Mesendoderm (in vitro differentiated cells): ENCODE results near the gene ANKUB1.

Source experiments
- DNase-seq: peaks from one replicate; pipeline ENCODE4 v3.0.0; 2013
- H2AK5ac ChIP-seq: 2 replicates; pipeline ENCODE4 v1.6.1; 2013; ENCODE audit warnings: low read length, inconsistent platforms
- H2BK120ac ChIP-seq: 2 replicates; pipeline ENCODE4 v1.6.1; 2013; ENCODE audit warnings: low read depth, mild to moderate bottlenecking, low read length, moderate library complexity, mixed read lengths
- H2BK15ac ChIP-seq: replicated peaks from 2 replicates; pipeline ENCODE4 v1.6.1; 2013; ENCODE audit warnings: low read depth, mild to moderate bottlenecking, moderate library complexity
- H2BK5ac ChIP-seq: 2 replicates; pipeline ENCODE4 v1.6.1; 2013; ENCODE audit warnings: low read length, inconsistent platforms
- H3K18ac ChIP-seq: 2 replicates; pipeline ENCODE4 v1.6.1; 2013; ENCODE audit warnings: mild to moderate bottlenecking, low read length, mixed read lengths
- H3K23ac ChIP-seq: one replicate; pipeline ENCODE4 v1.6.1; 2013; ENCODE audit warnings: low read length
- H3K27ac ChIP-seq: 2 replicates; pipeline ENCODE4 v1.5.1; 2013; ENCODE audit warnings: low read depth, mild to moderate bottlenecking, inconsistent platforms, low read length, moderate library complexity
- H3K27me3 ChIP-seq: 2 replicates; pipeline ENCODE4 v1.6.1; 2013; ENCODE audit warnings: low read length, control low read depth, mild to moderate bottlenecking, inconsistent platforms; ENCODE audit not compliant: insufficient read depth, poor library complexity
- H3K36me3 ChIP-seq: 2 replicates; pipeline ENCODE4 v1.6.1; 2013; ENCODE audit warnings: low read length, inconsistent platforms; ENCODE audit not compliant: control insufficient read depth, insufficient read depth
- H3K4ac ChIP-seq: one replicate; pipeline ENCODE4 v1.6.1; 2013; ENCODE audit warnings: low read depth, mild to moderate bottlenecking, low read length, moderate library complexity
- H3K4me1 ChIP-seq: 2 replicates; pipeline ENCODE4 v1.6.1; 2013; ENCODE audit warnings: low read depth, low read length, inconsistent platforms; ENCODE audit not compliant: control insufficient read depth
- H3K4me2 ChIP-seq: 2 replicates; pipeline ENCODE4 v1.6.1; 2013; ENCODE audit warnings: low read length
- H3K4me3 ChIP-seq: 2 replicates; pipeline ENCODE4 v1.5.1; 2013; ENCODE audit warnings: mild to moderate bottlenecking, low read length
- H3K56ac ChIP-seq: one replicate; pipeline ENCODE4 v1.6.1; 2013; ENCODE audit warnings: low read length
- H3K79me1 ChIP-seq: 2 replicates; pipeline ENCODE4 v1.6.1; 2013; ENCODE audit warnings: low read length, inconsistent platforms
- H3K79me2 ChIP-seq: 2 replicates; pipeline ENCODE4 v1.6.1; 2013; ENCODE audit warnings: mild to moderate bottlenecking, low read length; ENCODE audit not compliant: control insufficient read depth, insufficient read depth
- H3K9ac ChIP-seq: 2 replicates; pipeline ENCODE4 v1.6.1; 2013; ENCODE audit warnings: low read length, inconsistent platforms
- H4K5ac ChIP-seq: one replicate; pipeline ENCODE4 v1.6.1; 2013; ENCODE audit warnings: low read length
- H4K8ac ChIP-seq: one replicate; pipeline ENCODE4 v1.6.1; 2013; ENCODE audit warnings: low read depth, mild to moderate bottlenecking, control low read depth, low read length, moderate library complexity
- WGBS: extraction: QIAGEN DNeasy Blood & Tissue Kit; methylation state at CpG from one replicate; pipeline ENCODE4 v1.1.7; 2013; ENCODE audit warnings: low lambda C conversion rate, missing lambda C conversion rate; ENCODE audit not compliant: insufficient coverage; ENCODE audit errors: extremely low coverage; 5-methylcytosine and 5-hydroxymethylcytosine counted together

Gene ANKUB1

GRCh38 chr3:149723781-149724180 is 68.6 kb downstream of the ANKUB1 start:
- Histone ChIP-seq H3K4me3 (no peak overlapping the region), H3K79me1 (no peaks in the 10 kb centered on the region), H2AK5ac (no peak overlapping the region), H3K79me2 (no peaks in the 10 kb centered on the region), H3K9ac (no peak overlapping the region), H2BK5ac (no peak overlapping the region), H3K4me2 (no peak overlapping the region), H3K56ac (no peak overlapping the region), H3K27me3 (no peaks in the 10 kb centered on the region), H3K27ac (no peak overlapping the region), H3K4me1 (no peaks in the 10 kb centered on the region), H3K23ac (no peak overlapping the region), H2BK120ac (no peak overlapping the region), H3K4ac (no peak overlapping the region), H4K5ac (no peak overlapping the region), H2BK15ac (no peak overlapping the region), H4K8ac (no peak overlapping the region), H3K18ac (no peak overlapping the region), H3K36me3 (no peaks in the 10 kb centered on the region)
- no peak for DNase-seq

- no CpG with 5 or more reads among the region's 2 CpGs for WGBS
- H2AK5ac ChIP-seq = no peak overlapping the region
- no peaks in the 10 kb centered on the region for H3K79me2 ChIP-seq
- H2BK120ac ChIP-seq = no peak overlapping the region
- H3K18ac ChIP-seq = no peak overlapping the region
- DNase-seq = no peak
- no peak overlapping the region for H3K4me2 ChIP-seq
- no peak overlapping the region for H4K5ac ChIP-seq
- no peak overlapping the region for H4K8ac ChIP-seq
- H3K4me3 ChIP-seq = no peak overlapping the region
- H3K4ac ChIP-seq = no peak overlapping the region
- H3K79me1 ChIP-seq = no peaks in the 10 kb centered on the region
- no peaks in the 10 kb centered on the region for H3K4me1 ChIP-seq
- H3K23ac ChIP-seq = no peak overlapping the region
- no peaks in the 10 kb centered on the region for H3K36me3 ChIP-seq
- H3K27me3 ChIP-seq = no peaks in the 10 kb centered on the region
- no peak overlapping the region for H3K56ac ChIP-seq
- H2BK5ac ChIP-seq = no peak overlapping the region
- H3K9ac ChIP-seq = no peak overlapping the region
- H2BK15ac ChIP-seq = no peak overlapping the region
- no peak overlapping the region for H3K27ac ChIP-seq
Observed at GRCh38 chr3:149720918-149721317, 71.4 kb downstream of the ANKUB1 start.

- WGBS = no CpG with 5 or more reads among the region's 2 CpGs
- Histone ChIP-seq H3K4me2 (no peak overlapping the region), H3K4ac (no peak overlapping the region), H3K27me3 (no peaks in the 10 kb centered on the region), H3K56ac (no peak overlapping the region), H3K79me2 (no peaks in the 10 kb centered on the region), H3K9ac (no peak overlapping the region), H2BK15ac (no peak overlapping the region), H3K79me1 (no peaks in the 10 kb centered on the region), H3K36me3 (no peaks in the 10 kb centered on the region), H3K18ac (no peak overlapping the region), H2BK5ac (no peak overlapping the region), H3K27ac (no peak overlapping the region), H3K23ac (no peak overlapping the region), H3K4me3 (no peak overlapping the region), H4K5ac (no peak overlapping the region), H2AK5ac (no peak overlapping the region), H2BK120ac (no peak overlapping the region), H4K8ac (no peak overlapping the region), H3K4me1 (no peaks in the 10 kb centered on the region)
- DNase-seq = peak; percentile 83
Observed at GRCh38 chr3:149717391-149718056, 74.8 kb downstream of the ANKUB1 start.

GRCh38 chr3:149716984-149717383 is 75.4 kb downstream of the ANKUB1 start:
- no peak overlapping the region for H2AK5ac ChIP-seq
- no peak for DNase-seq
- H3K27me3 ChIP-seq = no peaks in the 10 kb centered on the region
- H3K4me1 ChIP-seq = no peaks in the 10 kb centered on the region
- no peak overlapping the region for H3K56ac ChIP-seq
- H3K18ac ChIP-seq = no peak overlapping the region
- no peak overlapping the region for H3K27ac ChIP-seq
- H4K8ac ChIP-seq = no peak overlapping the region
- no peak overlapping the region for H3K4me3 ChIP-seq
- H3K4ac ChIP-seq = no peak overlapping the region
- H3K23ac ChIP-seq = no peak overlapping the region
- H2BK120ac ChIP-seq = no peak overlapping the region
- no peak overlapping the region for H2BK5ac ChIP-seq
- no peak overlapping the region for H4K5ac ChIP-seq
- no CpG with 5 or more reads among the region's 6 CpGs for WGBS
- H3K79me1 ChIP-seq = no peaks in the 10 kb centered on the region
- H3K4me2 ChIP-seq = no peak overlapping the region
- no peaks in the 10 kb centered on the region for H3K79me2 ChIP-seq
- no peak overlapping the region for H3K9ac ChIP-seq
- H2BK15ac ChIP-seq = no peak overlapping the region
- H3K36me3 ChIP-seq = no peaks in the 10 kb centered on the region

GRCh38 chr3:149715247-149715646 is 77.1 kb downstream of the ANKUB1 start:
- DNase-seq = no peak
- no peak overlapping the region for H3K27ac ChIP-seq
- H2BK15ac ChIP-seq = no peak overlapping the region
- H2AK5ac ChIP-seq = no peak overlapping the region
- no peak overlapping the region for H3K56ac ChIP-seq
- no peak overlapping the region for H3K4me2 ChIP-seq
- H3K4ac ChIP-seq = no peak overlapping the region
- H3K79me1 ChIP-seq = no peaks in the 10 kb centered on the region
- H4K8ac ChIP-seq = no peak overlapping the region
- no peaks in the 10 kb centered on the region for H3K4me1 ChIP-seq
- H2BK5ac ChIP-seq = no peak overlapping the region
- no peak overlapping the region for H3K23ac ChIP-seq
- no peak overlapping the region for H2BK120ac ChIP-seq
- H3K79me2 ChIP-seq = no peaks in the 10 kb centered on the region
- no CpG with 5 or more reads among the region's 13 CpGs for WGBS
- H3K4me3 ChIP-seq = no peak overlapping the region
- no peak overlapping the region for H3K18ac ChIP-seq
- no peak overlapping the region for H3K9ac ChIP-seq
- H4K5ac ChIP-seq = no peak overlapping the region
- H3K36me3 ChIP-seq = no peaks in the 10 kb centered on the region
- H3K27me3 ChIP-seq = no peaks in the 10 kb centered on the region
